OCI-LY7 (cell line): ENCODE data around the gene ARHGEF12. TPM values are rescaled to one million over a fixed set of nuclear protein-coding genes. Genes with fewer than 3 reads are reported as not detected.

Experiments used
- BruUV-seq: library from RNA; stranded (reverse); fragments of 400-500 nt; replicated peaks from 2 replicates; lab custom pipeline; 2021; lab: Mats Ljungman, UMichigan
- CTCF ChIA-PET: fragments of 300-600 bp; sonication (Branson Sonifier 250); formaldehyde crosslinking; loops from one replicate; lab custom pipeline; 2022; ENCODE audit warnings: antibody characterized with exemption; ENCODE audit not compliant: unreplicated experiment; lab: Charles Lee
- POLR2A ChIA-PET: fragments of 300-600 bp; sonication (Branson Sonifier 250); formaldehyde crosslinking; loops from one replicate; lab custom pipeline; 2022; ENCODE audit warnings: antibody characterized with exemption; lab: Charles Lee
- DNase-seq: peaks from one replicate; pipeline ENCODE4 v3.0.0-alpha.2; 2015; ENCODE audit warnings: low spot score
- H2AFZ ChIP-seq: fragments of 200-600 bp; sonication (generic), shearing (Covaris generic); 2 replicates; pipeline ENCODE4 v1.6.1; 2014; ENCODE audit warnings: mild to moderate bottlenecking, antibody characterized with exemption, low read length, moderate library complexity
- H3K27ac ChIP-seq: fragments of 200-600 bp; sonication (generic); 2 replicates; pipeline ENCODE4 v1.5.1; 2014; ENCODE audit warnings: mixed run types, low read depth, mild to moderate bottlenecking, moderate library complexity, low read length, inconsistent platforms; ENCODE audit not compliant: poor library complexity, severe bottlenecking
- H3K36me3 ChIP-seq: fragments of 200-600 bp; sonication (generic); 2 replicates; pipeline ENCODE4 v1.6.1; 2014; ENCODE audit warnings: mild to moderate bottlenecking, antibody characterized with exemption, low read length, moderate library complexity, mixed read lengths; ENCODE audit not compliant: insufficient read depth
- H3K4me1 ChIP-seq: fragments of 200-600 bp; sonication (generic); 2 replicates; pipeline ENCODE4 v1.5.1; 2014; ENCODE audit warnings: mild to moderate bottlenecking, low read length; ENCODE audit not compliant: insufficient read depth, poor library complexity, severe bottlenecking
- H3K4me2 ChIP-seq: fragments of 200-600 bp; sonication (generic); 2 replicates; pipeline ENCODE4 v1.6.1; 2014; ENCODE audit warnings: mild to moderate bottlenecking, low read length
- H3K4me3 ChIP-seq: fragments of 200-600 bp; sonication (generic); 2 replicates; pipeline ENCODE4 v1.5.1; 2014; ENCODE audit warnings: mild to moderate bottlenecking, low read depth, low read length; ENCODE audit not compliant: poor library complexity, severe bottlenecking
- H3K79me2 ChIP-seq: fragments of 200-600 bp; sonication (generic); 2 replicates; pipeline ENCODE4 v1.6.1; 2016; ENCODE audit warnings: low read depth, mild to moderate bottlenecking, low read length, moderate library complexity, mixed read lengths; ENCODE audit not compliant: insufficient read depth
- H3K9me2 ChIP-seq: fragments of 200-600 bp; sonication (generic); 2 replicates; pipeline ENCODE4 v1.6.1; 2016; ENCODE audit warnings: mild to moderate bottlenecking, low read length, mixed read lengths; ENCODE audit not compliant: insufficient read depth
- H3K9me3 ChIP-seq: fragments of 200-600 bp; sonication (generic); 2 replicates; pipeline ENCODE4 v1.6.1; 2014; ENCODE audit warnings: mild to moderate bottlenecking, mixed run types, low read length, mixed read lengths
- H4K20me1 ChIP-seq: fragments of 200-600 bp; sonication (generic); 2 replicates; pipeline ENCODE4 v1.6.1; 2014; ENCODE audit warnings: mild to moderate bottlenecking, antibody characterized with exemption, low read length, moderate library complexity, mixed read lengths; ENCODE audit not compliant: insufficient read depth
- CTCF ChIP-seq: fragments of 200-600 bp; sonication (generic); conservative IDR thresholded peaks from 2 replicates; pipeline ENCODE4 v1.5.1; 2014; ENCODE audit warnings: mild to moderate bottlenecking, antibody characterized with exemption, low read length, moderate library complexity, mixed read lengths
- EZH2phosphoT487 ChIP-seq: fragments of 200-600 bp; sonication (generic); IDR thresholded peaks from 2 replicates; pipeline ENCODE4 v1.6.1; 2018; ENCODE audit warnings: low read depth, borderline replicate concordance, mild to moderate bottlenecking, mixed run types, antibody characterized with exemption, low read length, moderate library complexity, mixed read lengths
- intact Hi-C: fragments of 100-400 bp; cut with micrococcal nuclease; formaldehyde crosslinking; loops from one replicate; pipeline ENCODE4 v1.10.0; 2022; ENCODE audit not compliant: unreplicated experiment
- total RNA-seq, 2 experiments: library from RNA; depleted of rRNA in 1 of 2; stranded (reverse); fragments of >200 nt in 1 of 2; shearing (Covaris generic) in 1 of 2; gene quantifications; 2 replicates each; pipeline ENCODE4 v1.2.3, GENCODE V29; 2014 to 2022

The ARHGEF12 gene
- total RNA-seq, 2 experiments from 2014 or later: 16.1 to 31.8 TPM

DNA sequence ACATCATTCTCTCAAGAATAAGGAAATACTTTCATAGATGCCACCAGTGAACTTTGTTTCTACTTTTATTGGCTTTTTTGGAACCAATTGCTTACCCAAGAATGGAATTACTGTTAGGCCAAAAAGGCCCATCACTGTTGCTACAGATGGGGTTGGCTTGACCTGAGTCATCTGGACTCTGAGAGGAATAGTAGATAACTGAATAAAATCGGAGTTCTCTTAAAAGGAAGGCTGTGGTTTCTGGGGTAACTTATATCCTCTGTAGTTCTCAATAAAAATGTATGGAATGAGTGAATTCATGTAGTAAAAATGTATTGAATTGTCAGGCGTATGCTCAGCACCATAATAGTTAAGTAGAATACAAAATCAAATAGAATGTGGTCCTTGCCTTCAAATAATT lies 56.6 kb downstream of the ARHGEF12 start:
- Histone ChIP-seq H3K9me2 (no peaks in the 10 kb centered on the region), H3K4me3 (no peak overlapping the region), H3K9me3 (no peaks in the 10 kb centered on the region), H3K27ac (no peak overlapping the region), H2AFZ (no peak overlapping the region), H3K4me2 (no peak overlapping the region), H4K20me1 (no peaks in the 10 kb centered on the region; the same call in 1 of the 2 replicates), H3K4me1 (no peaks in the 10 kb centered on the region), H3K36me3 (no peaks in the 10 kb centered on the region), H3K79me2 (no peaks in the 10 kb centered on the region)
- BruUV-seq: no TSS peak
- POLR2A ChIA-PET: no interaction called here
- TF ChIP-seq EZH2phosphoT487 (no peak), CTCF (no peak)
- intact Hi-C loops: no loop called here
- CTCF ChIA-PET: no interaction called here
- no peak for DNase-seq

DNA sequence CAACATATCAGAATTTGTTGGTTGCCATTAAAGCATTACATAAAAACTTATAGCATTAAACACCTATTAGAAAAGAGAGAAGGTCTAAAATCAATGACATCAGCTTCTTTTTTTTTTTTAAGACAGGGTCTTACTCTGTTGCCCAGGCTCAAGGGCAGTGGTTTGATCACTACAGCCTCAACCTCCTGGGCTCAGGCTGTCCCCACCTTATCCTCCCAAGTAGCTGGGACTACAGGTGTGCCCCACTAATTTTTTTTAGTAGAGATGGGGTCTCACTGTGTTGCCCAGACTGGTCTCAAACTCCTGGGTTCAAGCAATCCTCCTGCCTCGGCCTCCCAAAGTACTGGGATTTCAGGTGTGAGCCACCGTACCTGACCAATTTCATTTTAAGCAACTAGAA lies 57.9 kb downstream of the ARHGEF12 start:
- POLR2A ChIA-PET: no interaction called here
- Histone ChIP-seq H3K4me3 (no peak overlapping the region), H3K4me2 (no peak overlapping the region), H4K20me1 (peaks cover 5% of the 10 kb centered on the region), H3K4me1 (no peaks in the 10 kb centered on the region), H3K36me3 (no peaks in the 10 kb centered on the region), H3K79me2 (no peaks in the 10 kb centered on the region), H2AFZ (no peak overlapping the region), H3K9me2 (no peaks in the 10 kb centered on the region), H3K9me3 (no peaks in the 10 kb centered on the region), H3K27ac (no peak overlapping the region)
- CTCF ChIA-PET: no interaction called here
- TF ChIP-seq CTCF (no peak), EZH2phosphoT487 (no peak)
- intact Hi-C loops: no loop called here
- DNase-seq: no peak
- no TSS peak for BruUV-seq

GRCh38 chr11:120395778-120396177 lies 59.6 kb downstream of the ARHGEF12 start:
- ChIA-PET POLR2A (interaction anchor here (0.7 kb wide), 1 partner anchor 14 kb away, joined by 3 read pairs; no protein-coding TSS in a partner anchor), CTCF (interaction anchor here (0.6 kb wide), 2 partner anchors 407 to 1260 kb away, joined by 7 to 10 read pairs; no protein-coding TSS in a partner anchor)
- no peaks in the 10 kb centered on the region for H3K9me2 ChIP-seq

More at GRCh38 chr11:120395778-120396177, 59.6 kb downstream of the ARHGEF12 start:
- DNase-seq: no peak
- H3K4me2 ChIP-seq: no peak overlapping the region
- TF ChIP-seq EZH2phosphoT487: no peak
- TF ChIP-seq CTCF: no peak
- no peaks in the 10 kb centered on the region for H3K9me3 ChIP-seq
- no peaks in the 10 kb centered on the region for H3K79me2 ChIP-seq
- no TSS peak for BruUV-seq
- H4K20me1 ChIP-seq: peaks cover 8% of the 10 kb centered on the region
- intact Hi-C loops: no loop called here
- H3K4me1 ChIP-seq: no peaks in the 10 kb centered on the region
- H3K27ac ChIP-seq: no peak overlapping the region
- H3K4me3 ChIP-seq: no peak overlapping the region
- no peak overlapping the region for H2AFZ ChIP-seq
- H3K36me3 ChIP-seq: no peaks in the 10 kb centered on the region
